GM12864 (cell line): ENCODE data around the gene WDR1.
A peak's percentile ranks its signal among the peaks of the same experiment; 100 is the strongest.

ENCODE experiments used
- DNase-seq: peaks from one replicate; pipeline ENCODE4 v3.0.0-alpha.2; 2011; ENCODE audit warnings: low read depth
- H3K4me3 ChIP-seq: 2 replicates; pipeline ENCODE4 v1.5.1; 2011; ENCODE audit warnings: mild to moderate bottlenecking, low read depth, low read length, control low read depth
- TF ChIP-seq, protein P1 (sequence below): IDR thresholded peaks from 2 replicates; pipeline ENCODE4 v1.5.1; 2011; ENCODE audit warnings: low read depth, mild to moderate bottlenecking, moderate library complexity, low read length, control low read depth, inconsistent platforms; ENCODE audit errors: missing control alignments

WDR1 gene

DNA sequence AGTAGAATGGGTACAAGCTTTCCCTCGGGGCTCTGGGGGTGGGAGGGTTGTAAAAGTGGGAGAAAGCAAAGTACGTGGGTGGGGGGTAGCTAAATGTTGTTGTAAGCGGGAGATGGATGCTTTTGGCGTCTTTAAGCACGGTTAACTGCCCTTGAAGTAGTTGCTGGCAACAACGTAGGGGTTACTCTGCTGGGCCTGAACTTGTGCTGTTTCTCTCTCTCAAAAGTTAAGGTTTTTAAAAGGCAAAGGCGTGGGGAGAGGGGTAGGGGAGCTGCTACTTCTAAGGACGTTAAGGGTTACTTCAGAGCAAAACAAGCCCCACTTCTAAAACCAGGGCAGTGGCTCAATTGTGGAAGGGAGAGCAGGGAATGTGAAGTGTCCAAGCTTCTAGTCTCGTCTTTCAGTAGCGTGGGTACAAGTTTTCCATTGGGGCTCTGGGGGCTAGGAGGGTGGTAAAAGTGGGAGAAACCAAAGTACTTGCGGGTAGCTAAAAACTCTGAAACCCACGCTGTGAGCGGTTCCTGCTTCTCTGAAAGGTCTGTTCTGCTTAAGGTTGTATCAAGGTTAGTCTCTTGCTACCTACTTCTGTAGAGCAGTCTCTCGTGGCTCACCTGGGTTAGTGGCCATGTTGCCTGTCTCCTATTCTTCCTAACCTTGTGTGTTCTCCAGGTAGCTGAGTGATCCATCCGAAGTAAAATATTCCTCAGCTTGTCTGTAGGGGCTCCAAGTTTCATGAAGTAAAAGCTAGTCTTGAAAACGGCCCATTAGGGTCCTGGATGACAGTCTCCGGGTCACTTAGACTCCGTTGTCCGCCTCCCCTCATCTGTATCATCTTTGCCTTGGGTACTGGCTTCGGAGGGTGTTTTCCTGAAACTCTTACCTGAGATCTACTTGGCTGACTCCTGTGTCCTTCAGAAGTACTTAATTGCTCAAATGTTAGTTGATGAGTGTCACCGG lies 1.7 kb upstream of the WDR1 start:
- TF ChIP-seq, protein P1, sequence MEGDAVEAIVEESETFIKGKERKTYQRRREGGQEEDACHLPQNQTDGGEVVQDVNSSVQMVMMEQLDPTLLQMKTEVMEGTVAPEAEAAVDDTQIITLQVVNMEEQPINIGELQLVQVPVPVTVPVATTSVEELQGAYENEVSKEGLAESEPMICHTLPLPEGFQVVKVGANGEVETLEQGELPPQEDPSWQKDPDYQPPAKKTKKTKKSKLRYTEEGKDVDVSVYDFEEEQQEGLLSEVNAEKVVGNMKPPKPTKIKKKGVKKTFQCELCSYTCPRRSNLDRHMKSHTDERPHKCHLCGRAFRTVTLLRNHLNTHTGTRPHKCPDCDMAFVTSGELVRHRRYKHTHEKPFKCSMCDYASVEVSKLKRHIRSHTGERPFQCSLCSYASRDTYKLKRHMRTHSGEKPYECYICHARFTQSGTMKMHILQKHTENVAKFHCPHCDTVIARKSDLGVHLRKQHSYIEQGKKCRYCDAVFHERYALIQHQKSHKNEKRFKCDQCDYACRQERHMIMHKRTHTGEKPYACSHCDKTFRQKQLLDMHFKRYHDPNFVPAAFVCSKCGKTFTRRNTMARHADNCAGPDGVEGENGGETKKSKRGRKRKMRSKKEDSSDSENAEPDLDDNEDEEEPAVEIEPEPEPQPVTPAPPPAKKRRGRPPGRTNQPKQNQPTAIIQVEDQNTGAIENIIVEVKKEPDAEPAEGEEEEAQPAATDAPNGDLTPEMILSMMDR, result no peak
- peak overlapping the region; percentile 75; the same call in 1 of the 2 replicates for H3K4me3 ChIP-seq
- DNase-seq, result peak; percentile 43

DNA sequence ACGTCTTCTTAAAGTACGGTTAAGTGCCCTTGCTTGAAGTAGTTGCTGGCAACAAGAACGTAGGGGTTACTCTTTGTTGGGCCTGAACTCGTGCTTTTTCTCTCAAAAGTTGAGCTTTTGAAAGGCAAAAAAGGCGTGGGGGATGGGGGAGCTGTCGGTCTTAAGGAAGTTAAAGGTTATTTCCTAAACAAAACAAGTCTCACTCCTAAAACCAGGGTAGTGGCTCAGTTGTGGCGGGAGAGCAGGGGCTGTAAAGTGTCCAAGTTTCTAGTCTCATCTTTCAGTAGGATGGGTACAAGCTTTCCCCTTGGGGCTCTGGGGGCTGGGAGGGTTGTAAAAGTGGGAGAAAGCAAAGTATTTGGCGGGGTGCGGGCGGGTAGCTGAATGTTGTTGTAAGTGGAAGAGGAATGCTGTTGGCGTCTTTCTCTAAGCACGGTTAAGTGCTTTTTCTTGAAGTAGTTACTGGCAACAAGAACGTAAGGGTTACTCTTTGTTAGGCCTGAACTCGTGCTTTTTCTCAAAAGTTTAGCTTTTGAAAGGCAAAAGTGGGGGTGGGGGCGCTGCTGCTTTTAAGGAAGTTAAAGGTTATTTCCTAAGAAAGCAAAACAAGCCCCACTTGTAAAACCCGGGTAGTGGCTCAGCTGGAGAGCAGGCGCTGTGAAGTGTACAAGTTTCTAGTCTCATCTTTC lies 904 bp upstream of the WDR1 start:
- TF ChIP-seq, protein P1, result no peak
- H3K4me3 ChIP-seq, result peak overlapping the region; percentile 75
- DNase-seq, result peak; percentile 49

DNA sequence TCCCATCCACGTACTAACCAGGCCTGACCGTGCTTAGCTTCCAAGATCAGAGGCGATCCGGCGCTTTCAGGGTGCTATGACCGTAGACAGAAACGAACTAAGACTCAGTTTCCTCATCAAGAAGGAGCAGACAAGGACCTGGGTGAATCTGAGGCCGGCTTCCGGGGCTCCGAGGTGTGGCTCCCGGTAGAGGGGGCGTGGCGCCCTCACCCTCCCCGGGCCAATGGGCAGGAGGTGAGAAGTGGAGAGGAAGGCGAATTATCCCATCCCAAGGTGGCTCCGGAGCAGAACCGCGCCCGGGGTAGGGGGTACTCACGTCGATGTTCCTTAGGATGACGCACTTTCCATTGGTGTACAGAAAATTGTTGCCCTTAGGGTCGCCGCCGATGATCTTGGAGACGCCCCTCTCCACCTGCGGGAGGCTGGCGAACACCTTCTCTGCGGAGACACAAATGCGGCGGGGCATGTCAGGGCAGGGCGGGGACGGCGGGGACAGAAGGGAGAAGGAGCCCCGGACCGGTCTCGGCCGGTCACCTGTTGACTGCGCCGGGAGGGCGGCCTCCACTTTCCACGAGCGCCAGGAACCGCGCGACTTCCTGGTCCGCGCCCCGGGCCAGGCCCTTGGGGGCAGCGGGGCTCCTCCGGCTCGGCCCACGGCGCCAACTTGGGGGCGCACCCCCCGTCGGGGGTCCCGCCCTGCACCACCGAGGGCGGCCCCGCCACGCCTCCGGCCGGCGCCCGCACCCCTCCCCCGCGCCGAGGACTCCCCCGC lies 616 bp downstream of the WDR1 start:
- H3K4me3 ChIP-seq, result peak overlapping the region; percentile 80
- TF ChIP-seq, protein P1, result no peak
- DNase-seq, result no peak

DNA sequence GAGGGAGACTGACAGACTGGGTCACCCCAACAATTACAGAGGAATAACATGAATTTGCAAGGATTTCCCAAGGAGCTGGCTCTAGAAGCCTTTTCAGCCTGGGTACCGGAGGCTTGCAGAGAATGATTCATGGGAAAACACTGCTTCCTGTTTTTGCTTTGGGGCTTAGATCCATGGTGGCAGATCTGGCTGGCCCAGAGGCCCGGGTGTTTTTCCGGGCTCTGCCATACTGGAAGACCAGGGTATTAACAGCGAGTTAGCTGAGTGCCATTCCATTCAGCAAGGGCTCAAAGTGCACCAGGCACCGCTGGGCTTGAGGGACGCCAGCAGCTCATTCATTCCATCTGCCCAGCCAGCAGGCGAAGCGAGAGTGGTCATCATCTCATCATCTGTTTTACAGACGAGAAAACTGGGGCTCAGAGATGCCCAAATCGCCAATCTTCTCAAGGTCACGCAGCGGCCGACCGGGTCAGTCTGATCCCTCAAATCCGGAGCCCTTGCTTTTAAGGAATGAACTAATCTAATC lies 1.3 kb downstream of the WDR1 start:
- TF ChIP-seq, protein P1, result no peak
- no peak for DNase-seq
- H3K4me3 ChIP-seq, result peak overlapping the region; percentile 80

DNA sequence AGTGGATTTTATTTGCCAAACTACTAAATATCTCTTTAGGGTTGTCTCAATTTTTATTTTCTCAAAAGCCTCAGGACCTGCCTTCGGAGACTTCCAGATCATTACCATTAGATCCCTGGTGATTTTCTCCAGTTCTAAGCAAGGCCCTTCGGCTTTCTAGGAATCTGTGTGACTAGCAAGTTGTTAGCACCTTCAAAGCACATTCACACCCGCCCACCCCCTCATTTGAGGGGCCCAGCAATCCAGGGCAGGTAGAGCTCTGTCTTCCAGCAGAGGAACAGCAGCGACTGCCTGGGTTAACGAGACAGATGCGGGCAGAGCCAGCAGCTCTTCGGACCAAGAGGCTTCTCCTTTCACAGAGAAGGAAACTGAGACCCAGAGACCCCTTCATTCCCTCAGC lies 2.0 kb downstream of the WDR1 start:
- TF ChIP-seq, protein P1, result no peak
- no peak for DNase-seq
- H3K4me3 ChIP-seq, result peak overlapping the region; percentile 80

DNA sequence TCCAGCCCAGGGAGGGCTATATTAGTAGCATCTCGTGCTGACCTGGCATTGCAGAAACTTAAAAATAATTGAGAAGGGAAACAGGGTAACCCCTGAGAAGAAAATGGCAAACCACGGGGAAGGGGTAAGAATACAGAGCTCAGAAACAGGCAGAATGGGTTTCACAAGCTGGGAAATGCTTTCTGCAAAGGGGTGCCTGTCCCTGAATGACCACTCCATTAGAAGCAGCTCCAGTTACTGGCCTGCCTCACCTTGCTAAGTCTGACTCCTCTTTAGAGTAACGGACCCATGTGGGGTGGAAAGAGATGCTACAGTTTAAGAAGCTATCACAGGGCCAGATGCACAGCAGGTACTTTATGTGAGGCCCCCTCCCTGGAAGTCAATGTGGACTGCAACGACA lies 2.5 kb downstream of the WDR1 start:
- DNase-seq, result no peak
- TF ChIP-seq, protein P1, result no peak
- no peak overlapping the region for H3K4me3 ChIP-seq
